A549 (cell line): ENCODE measurements around the gene ADAMTS4. TPM values are rescaled to one million over a fixed set of nuclear protein-coding genes. Genes with fewer than 3 reads are reported as not detected.

Source experiments
- ATAC-seq, 2 experiments: fragments of 200-7000 bp in 1 of 2; fragments of >200 bp in 1 of 2; cut with Nextera tagmentation in 1 of 2; cut with Tn5 transposase in 1 of 2; 3 replicates each; pipeline versions ENCODE4 v1.8.0 to v1.9.1; 2018 to 2020; ENCODE audit warnings: mild to moderate bottlenecking in 1 of 2, moderate library complexity in 1 of 2
- CTCF ChIA-PET: fragments of 300-600 bp; sonication (Branson Sonifier 250); formaldehyde crosslinking; extraction: SDS; loops from one replicate; lab custom pipeline; 2021; ENCODE audit warnings: antibody characterized with exemption, inconsistent platforms; lab: Yijun Ruan, JAX
- POLR2A ChIA-PET: fragments of 350-600 bp; formaldehyde crosslinking; extraction: SDS; loops from one replicate; lab custom pipeline; 2021; ENCODE audit warnings: antibody characterized with exemption, inconsistent platforms; lab: Yijun Ruan, JAX
- DNase-seq, 2 experiments: peaks; one replicate each; pipeline versions ENCODE4 v3.0.0 to v3.0.0-alpha.2; 2011 to 2016; ENCODE audit warnings: low read depth in 1 of 2, low spot score in 1 of 2
- FAIRE-seq: peaks from 2 replicates; lab custom pipeline; 2011; peaks lifted over from hg19 to GRCh38; lab: Jason Lieb, UNC
- H3K27ac ChIP-seq, 2 experiments: fragments of >200 bp; sonication (Bioruptor Twin); formaldehyde crosslinking; 3 replicates each; pipeline ENCODE4 v1.5.1; 2016 to 2017
- H3K4me1 ChIP-seq: fragments of >200 bp; sonication (Bioruptor Twin); formaldehyde crosslinking; 3 replicates; pipeline ENCODE4 v1.6.1; 2016
- H3K4me2 ChIP-seq: fragments of >200 bp; sonication (Bioruptor Twin); formaldehyde crosslinking; 3 replicates; pipeline ENCODE4 v1.6.1; 2016
- H3K4me3 ChIP-seq: fragments of >200 bp; sonication (Bioruptor Twin); formaldehyde crosslinking; 3 replicates; pipeline ENCODE4 v1.5.1; 2016
- H3K9me3 ChIP-seq: fragments of >200 bp; sonication (Bioruptor Twin); formaldehyde crosslinking; 3 replicates; pipeline ENCODE4 v1.6.1; 2016
- BHLHE40 ChIP-seq: IDR thresholded peaks from 2 replicates; pipeline ENCODE4 v1.6.1; 2012; ENCODE audit warnings: low read depth, low read length, inconsistent platforms
- CBX8 ChIP-seq: fragments of 200-600 bp; sonication (generic); IDR thresholded peaks from 2 replicates; pipeline ENCODE4 v1.6.1; 2016
- CHD2 ChIP-seq: fragments of 150-350 bp; IDR thresholded peaks from 2 replicates; pipeline ENCODE4 v1.6.1; 2014; ENCODE audit warnings: low read length; ENCODE audit not compliant: partially characterized antibody
- CTCF ChIP-seq: fragments of >200 bp; sonication (Bioruptor Twin); formaldehyde crosslinking; IDR thresholded peaks from 3 replicates; pipeline ENCODE4 v1.5.1; 2016
- E2F6 ChIP-seq: IDR thresholded peaks from 2 replicates; pipeline ENCODE4 v1.6.1; 2012; ENCODE audit warnings: low read depth, borderline replicate concordance
- EHF ChIP-seq: fragments of 250-450 bp; sonication (Bioruptor Pico); IDR thresholded peaks from 2 replicates; pipeline ENCODE4 v1.5.0; 2020; ENCODE audit warnings: mild to moderate bottlenecking
- ELK1 ChIP-seq: fragments of 150-350 bp; IDR thresholded peaks from 2 replicates; pipeline ENCODE4 v1.6.1; 2014; ENCODE audit warnings: low read depth, mild to moderate bottlenecking, low read length
- ESRRA ChIP-seq: fragments of 150-350 bp; IDR thresholded peaks from 2 replicates; pipeline ENCODE4 v1.6.1; 2014; ENCODE audit warnings: mild to moderate bottlenecking, low read length, borderline replicate concordance
- HOXB13 ChIP-seq: fragments of 250-450 bp; sonication (Bioruptor Pico); IDR thresholded peaks from 2 replicates; pipeline ENCODE4 v1.5.0; 2020; ENCODE audit warnings: low read depth, mild to moderate bottlenecking, moderate library complexity
- HOXB5 ChIP-seq: fragments of 250-450 bp; sonication (Bioruptor Pico); IDR thresholded peaks from 2 replicates; pipeline ENCODE4 v1.5.0; 2020; ENCODE audit warnings: mild to moderate bottlenecking, moderate library complexity
- MAZ ChIP-seq: fragments of 150-350 bp; IDR thresholded peaks from 2 replicates; pipeline ENCODE4 v1.6.1; 2014; ENCODE audit warnings: antibody characterized with exemption, low read depth, low read length, borderline replicate concordance
- MYC ChIP-seq: IDR thresholded peaks from 2 replicates; pipeline ENCODE4 v1.6.1; 2012; ENCODE audit warnings: mild to moderate bottlenecking, inconsistent platforms, low read length, improper control_type of control experiment, borderline replicate concordance
- NPAS2 ChIP-seq: fragments of 250-450 bp; sonication (Bioruptor Pico); IDR thresholded peaks from 2 replicates; pipeline ENCODE4 v1.8.0; 2022; ENCODE audit warnings: mild to moderate bottlenecking, moderate library complexity, borderline replicate concordance
- NR3C1 ChIP-seq: fragments of >200 bp; sonication (Bioruptor Twin); formaldehyde crosslinking; IDR thresholded peaks from 3 replicates; pipeline ENCODE4 v1.6.1; 2017
- PHF8 ChIP-seq: fragments of 200-600 bp; sonication (generic); IDR thresholded peaks from 2 replicates; pipeline ENCODE4 v1.6.1; 2016; ENCODE audit warnings: low read depth, mild to moderate bottlenecking, antibody characterized with exemption, moderate library complexity, borderline replicate concordance
- POLR2A ChIP-seq: IDR thresholded peaks from 2 replicates; pipeline ENCODE4 v1.6.1; 2012; ENCODE audit warnings: mild to moderate bottlenecking, low read length
- RARB ChIP-seq: fragments of 250-450 bp; sonication (Bioruptor Pico); IDR thresholded peaks from 2 replicates; pipeline ENCODE4 v1.8.0; 2021; ENCODE audit warnings: mild to moderate bottlenecking, moderate library complexity
- RNF2 ChIP-seq: fragments of 200-600 bp; sonication (generic); IDR thresholded peaks from 2 replicates; pipeline ENCODE4 v1.6.1; 2016; ENCODE audit warnings: low read depth, mild to moderate bottlenecking, antibody characterized with exemption, moderate library complexity, borderline replicate concordance
- SMC3 ChIP-seq: fragments of >200 bp; sonication (Bioruptor Twin); formaldehyde crosslinking; IDR thresholded peaks from 3 replicates; pipeline ENCODE4 v1.6.1; 2018; ENCODE audit warnings: inconsistent platforms
- TFCP2L1 ChIP-seq: fragments of 250-450 bp; sonication (Bioruptor Pico); IDR thresholded peaks from 2 replicates; pipeline ENCODE4 v1.5.0; 2021; ENCODE audit warnings: mild to moderate bottlenecking
- TP53 ChIP-seq: fragments of 250-450 bp; sonication (Bioruptor Pico); IDR thresholded peaks from 2 replicates; pipeline ENCODE4 v1.5.0; 2021; ENCODE audit warnings: mild to moderate bottlenecking, moderate library complexity
- ZC3H11A ChIP-seq: fragments of 450-650 bp; IDR thresholded peaks from 2 replicates; pipeline ENCODE4 v1.6.1; 2014; ENCODE audit warnings: antibody characterized with exemption, mild to moderate bottlenecking
- WGBS: methylation state at CpG from one replicate; pipeline ENCODE4 v1.1.6; 2017; ENCODE audit errors: missing lambda C conversion rate; 5-methylcytosine and 5-hydroxymethylcytosine counted together
- polyA plus RNA-seq, 4 experiments: library from polyadenylated mRNA; depleted of rRNA in 3 of 4; stranded (reverse); fragments of >200 nt; fragmentation: RNase III in 1 of 4; extraction: RNeasy Plus Mini Kit Qiagen cat#74134 plus additional on column Dnase treatment in 1 of 4; gene quantifications; 2 replicates in 3 of 4; 3 replicates in 1 of 4; pipeline ENCODE4 v1.2.3, GENCODE V29; 2011 to 2017
- TF ChIP-seq, protein P1 (sequence below): fragments of 200-600 bp; sonication (generic); IDR thresholded peaks from 2 replicates; pipeline ENCODE4 v1.6.1; 2016; ENCODE audit warnings: antibody characterized with exemption, mild to moderate bottlenecking, moderate library complexity

Gene ADAMTS4
- polyA plus RNA-seq, 2 of the 4 experiments (the other 2 are of a cell fraction): not detected

- no peak overlapping the region for H3K27ac ChIP-seq
- 95% methylated on average over 1 of the region's 1 CpG for whole genome bisulfite sequencing
- DNase-seq (no peak), FAIRE-seq (no peak), ATAC-seq (no peak)
- ChIA-PET CTCF (interaction anchor here (3.2 kb wide), 1 partner anchor 20 kb away, joined by 14 read pairs; no protein-coding TSS in a partner anchor), POLR2A (interaction anchor here (0.6 kb wide), 1 partner anchor 112 kb away, joined by 3 read pairs; no protein-coding TSS in a partner anchor)
- no peak overlapping the region for H3K4me3 ChIP-seq
- no peak overlapping the region for H3K4me2 ChIP-seq
- no peak for TF ChIP-seq MYC
- no peak for TF ChIP-seq CTCF
- no peak for TF ChIP-seq BHLHE40
- TF ChIP-seq CBX8: no peak
- no peak for TF ChIP-seq HOXB5 (CRISPR knock-in tag)
- no peak for TF ChIP-seq ESRRA
- no peak for TF ChIP-seq E2F6
- no peak for TF ChIP-seq HOXB13 (CRISPR knock-in tag)
- no peak for TF ChIP-seq RNF2
- no peak for TF ChIP-seq TFCP2L1 (CRISPR knock-in tag)
- TF ChIP-seq NPAS2 (CRISPR knock-in tag): no peak
- no peak for TF ChIP-seq POLR2A
- no peak for TF ChIP-seq CHD2
- no peak for TF ChIP-seq EHF (CRISPR knock-in tag)
- TF ChIP-seq ZC3H11A: no peak
- no peak for TF ChIP-seq ELK1
- peaks cover 12% of the 10 kb centered on the region; the same call in 2 of the 3 replicates for H3K4me1 ChIP-seq
- H3K9me3 ChIP-seq: no peaks in the 10 kb centered on the region
These were observed 26.5 kb downstream of the ADAMTS4 start for GRCh38 chr1:161172349-161172748.

DNA sequence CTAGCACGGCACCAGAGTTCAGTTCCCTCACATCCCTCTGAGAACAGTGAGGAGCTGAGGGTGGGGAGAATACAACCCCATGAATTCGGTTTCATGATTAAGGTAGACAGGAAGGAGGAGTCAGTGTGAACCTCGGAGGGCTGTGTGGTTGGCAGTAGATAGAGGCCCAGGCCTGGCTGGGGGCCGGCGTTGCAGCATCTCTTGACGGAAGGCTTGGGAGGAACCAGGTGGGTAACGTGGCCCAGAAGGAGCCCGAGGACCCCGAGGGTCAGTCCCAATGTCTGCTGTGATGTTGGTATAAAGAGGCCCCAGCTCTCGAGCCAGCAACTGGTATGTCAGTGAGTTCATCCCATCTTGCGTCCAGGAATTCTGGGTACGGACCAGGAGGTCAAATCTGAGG, 27.2 kb downstream of the ADAMTS4 start:
- Histone ChIP-seq H3K4me3 (no peak overlapping the region), H3K4me2 (no peak overlapping the region), H3K27ac (no peak overlapping the region), H3K9me3 (no peaks in the 10 kb centered on the region), H3K4me1 (peaks cover 15% of the 10 kb centered on the region; the same call in 2 of the 3 replicates)
- ChIA-PET CTCF (interaction anchor here (0.6 to 3.2 kb wide), 5 partner anchors 10 to 37 kb away, joined by 3 to 14 read pairs (median 7); partner anchors contain the start of gene USP21), POLR2A (interaction anchor here (0.6 kb wide), 1 partner anchor 112 kb away, joined by 3 read pairs; no protein-coding TSS in a partner anchor)
- 93% methylated on average over 12 of the region's 12 CpGs for WGBS
- DNase-seq (no peak), FAIRE-seq (no peak), ATAC-seq (no peak)
- TF ChIP-seq SMC3 (no peak), MAZ (no peak), TP53 (CRISPR knock-in tag) (no peak), RARB (no peak), CHD2 (no peak), NR3C1 (no peak), PHF8 (no peak)
- TF ChIP-seq, protein P1, sequence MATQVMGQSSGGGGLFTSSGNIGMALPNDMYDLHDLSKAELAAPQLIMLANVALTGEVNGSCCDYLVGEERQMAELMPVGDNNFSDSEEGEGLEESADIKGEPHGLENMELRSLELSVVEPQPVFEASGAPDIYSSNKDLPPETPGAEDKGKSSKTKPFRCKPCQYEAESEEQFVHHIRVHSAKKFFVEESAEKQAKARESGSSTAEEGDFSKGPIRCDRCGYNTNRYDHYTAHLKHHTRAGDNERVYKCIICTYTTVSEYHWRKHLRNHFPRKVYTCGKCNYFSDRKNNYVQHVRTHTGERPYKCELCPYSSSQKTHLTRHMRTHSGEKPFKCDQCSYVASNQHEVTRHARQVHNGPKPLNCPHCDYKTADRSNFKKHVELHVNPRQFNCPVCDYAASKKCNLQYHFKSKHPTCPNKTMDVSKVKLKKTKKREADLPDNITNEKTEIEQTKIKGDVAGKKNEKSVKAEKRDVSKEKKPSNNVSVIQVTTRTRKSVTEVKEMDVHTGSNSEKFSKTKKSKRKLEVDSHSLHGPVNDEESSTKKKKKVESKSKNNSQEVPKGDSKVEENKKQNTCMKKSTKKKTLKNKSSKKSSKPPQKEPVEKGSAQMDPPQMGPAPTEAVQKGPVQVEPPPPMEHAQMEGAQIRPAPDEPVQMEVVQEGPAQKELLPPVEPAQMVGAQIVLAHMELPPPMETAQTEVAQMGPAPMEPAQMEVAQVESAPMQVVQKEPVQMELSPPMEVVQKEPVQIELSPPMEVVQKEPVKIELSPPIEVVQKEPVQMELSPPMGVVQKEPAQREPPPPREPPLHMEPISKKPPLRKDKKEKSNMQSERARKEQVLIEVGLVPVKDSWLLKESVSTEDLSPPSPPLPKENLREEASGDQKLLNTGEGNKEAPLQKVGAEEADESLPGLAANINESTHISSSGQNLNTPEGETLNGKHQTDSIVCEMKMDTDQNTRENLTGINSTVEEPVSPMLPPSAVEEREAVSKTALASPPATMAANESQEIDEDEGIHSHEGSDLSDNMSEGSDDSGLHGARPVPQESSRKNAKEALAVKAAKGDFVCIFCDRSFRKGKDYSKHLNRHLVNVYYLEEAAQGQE: no peak
